Fibroblast of lung (primary cell): ENCODE data around the gene ESAM. TPM values are rescaled to one million over a fixed set of nuclear protein-coding genes. Genes with fewer than 3 reads are reported as not detected.

ENCODE experiments used
- DNase-seq, 2 donors: peaks; one replicate each; pipeline versions ENCODE4 v3.0.0 to v3.0.0-alpha.2; 2010; ENCODE audit warnings: low read depth in 2 of 2
- H2AFZ ChIP-seq: 2 replicates; pipeline ENCODE4 v1.5.1; 2012; ENCODE audit warnings: low read length, control low read depth, inconsistent platforms
- H3K27ac ChIP-seq: 2 replicates; pipeline ENCODE4 v1.5.1; 2011; ENCODE audit warnings: low read length, control low read depth; ENCODE audit not compliant: insufficient read depth
- H3K27me3 ChIP-seq: 2 replicates; pipeline ENCODE4 v1.5.1; 2011; ENCODE audit warnings: mild to moderate bottlenecking, low read length; ENCODE audit not compliant: control insufficient read depth, insufficient read depth
- H3K36me3 ChIP-seq: 2 replicates; pipeline ENCODE4 v1.5.1; 2011; ENCODE audit warnings: low read length; ENCODE audit not compliant: control insufficient read depth, insufficient read depth
- H3K4me1 ChIP-seq: 2 replicates; pipeline ENCODE4 v1.5.1; 2011; ENCODE audit warnings: low read length; ENCODE audit not compliant: control insufficient read depth, insufficient read depth; ENCODE audit errors: extremely low read depth
- H3K4me2 ChIP-seq: 2 replicates; pipeline ENCODE4 v1.5.1; 2011; ENCODE audit warnings: low read length, control low read depth; ENCODE audit not compliant: insufficient read depth; ENCODE audit errors: extremely low read depth
- H3K4me3 ChIP-seq, 4 experiments: fragments of 200-600 bp in 1 of 4; sonication (generic) in 1 of 4; replicated peaks in 1 of 4; 2 replicates each; pipeline ENCODE4 v1.5.1; 2011 to 2016; ENCODE audit warnings: low read length in 4 of 4, low read depth in 3 of 4, mild to moderate bottlenecking in 3 of 4, control low read depth in 2 of 4, inconsistent platforms in 1 of 4, mixed read lengths in 1 of 4; ENCODE audit not compliant: insufficient read depth in 1 of 4; ENCODE audit errors: control extremely low read depth in 1 of 4
- H3K79me2 ChIP-seq: 2 replicates; pipeline ENCODE4 v1.5.1; 2012; ENCODE audit warnings: mild to moderate bottlenecking, low read length, inconsistent platforms; ENCODE audit not compliant: control insufficient read depth, insufficient read depth
- H3K9ac ChIP-seq: 2 replicates; pipeline ENCODE4 v1.5.1; 2011; ENCODE audit warnings: mild to moderate bottlenecking, low read length, control low read depth; ENCODE audit not compliant: insufficient read depth
- H3K9me3 ChIP-seq: 2 replicates; pipeline ENCODE4 v1.5.1; 2012; ENCODE audit warnings: low read depth, low read length; ENCODE audit not compliant: control insufficient read depth, insufficient read depth
- H4K20me1 ChIP-seq: 2 replicates; pipeline ENCODE4 v1.5.1; 2011; ENCODE audit warnings: low read length; ENCODE audit not compliant: control insufficient read depth, insufficient read depth; ENCODE audit errors: extremely low read depth
- CTCF ChIP-seq, 2 donors: IDR thresholded peaks in 1 of 2; conservative IDR thresholded peaks in 1 of 2; 1 replicate in 1 of 2; 2 replicates in 1 of 2; pipeline ENCODE4 v1.5.1; 2011 to 2012; ENCODE audit warnings: low read length in 2 of 2, control low read depth in 1 of 2, inconsistent platforms in 1 of 2, low read depth in 1 of 2, mild to moderate bottlenecking in 1 of 2
- EZH2 ChIP-seq: IDR thresholded peaks from 2 replicates; pipeline ENCODE4 v1.5.1; 2012; ENCODE audit warnings: low read length, control low read depth, mild to moderate bottlenecking; ENCODE audit errors: missing control alignments
- polyA plus RNA-seq, 2 donors: library from polyadenylated mRNA; depleted of rRNA in 1 of 2; stranded (reverse) in 1 of 2; unstranded in 1 of 2; fragments of >200 nt; gene quantifications; 2 replicates each; pipeline ENCODE4 v1.2.1, GENCODE V29; 2011 to 2012; ENCODE audit warnings: missing spikeins in 1 of 2
- total RNA-seq: library from RNA; depleted of rRNA; stranded (reverse); fragments of >200 nt; gene quantifications from 2 replicates; pipeline ENCODE4 v1.2.1, GENCODE V29; 2014

The ESAM gene
- total and polyA plus RNA-seq, 2 donors (not counting 1 experiment from before 2014, with no cell fraction given): under 0.01 to 2.7 TPM

- H3K4me2 ChIP-seq: peak overlapping the region; percentile 93
- no peaks in the 10 kb centered on the region for H3K27me3 ChIP-seq
- H3K79me2 ChIP-seq: peaks cover 57% of the 10 kb centered on the region
- H3K36me3 ChIP-seq: no peaks in the 10 kb centered on the region
- peak overlapping the region; percentile 60 to 94 (median 88) for H3K4me3 ChIP-seq
- peak overlapping the region; percentile 99 for H3K27ac ChIP-seq
- DNase-seq: peak; percentile 72 to 83
- H3K9ac ChIP-seq: peak overlapping the region; percentile 100
- peaks cover 11% of the 10 kb centered on the region for H3K4me1 ChIP-seq
- no peaks in the 10 kb centered on the region for H3K9me3 ChIP-seq
- TF ChIP-seq EZH2 (no peak), CTCF (conservative IDR thresholded peaks at IDR 0.05 in 1 of 2, IDR thresholded peaks at IDR 0.05 in 1 of 2; ENCODE audit: low read depth in 1 of 2, low read length in 2 of 2) (no peak)
- peak overlapping the region; percentile 45 for H2AFZ ChIP-seq
- H4K20me1 ChIP-seq: peaks cover under 1% of the 10 kb centered on the region
These were observed 36.9 kb upstream of the ESAM start for GRCh38 chr11:124798991-124799347.

GRCh38 chr11:124796312-124796711, 34.2 kb upstream of the ESAM start:
- Histone ChIP-seq H2AFZ (no peak overlapping the region), H4K20me1 (peaks cover 1% of the 10 kb centered on the region), H3K9ac (no peak overlapping the region), H3K4me1 (peaks cover 8% of the 10 kb centered on the region), H3K27me3 (no peaks in the 10 kb centered on the region), H3K9me3 (no peaks in the 10 kb centered on the region), H3K79me2 (peaks cover 77% of the 10 kb centered on the region), H3K4me2 (no peak overlapping the region), H3K36me3 (no peaks in the 10 kb centered on the region), H3K27ac (no peak overlapping the region), H3K4me3 (no peak overlapping the region)
- TF ChIP-seq CTCF (conservative IDR thresholded peaks at IDR 0.05 in 1 of 2, IDR thresholded peaks at IDR 0.05 in 1 of 2; ENCODE audit: low read depth in 1 of 2, low read length in 2 of 2) (no peak), EZH2 (no peak)
- DNase-seq: no peak

GRCh38 chr11:124793466-124794278, 31.6 kb upstream of the ESAM start:
- peaks cover 3% of the 10 kb centered on the region for H3K4me1 ChIP-seq
- no peak overlapping the region for H3K4me3 ChIP-seq
- H3K27me3 ChIP-seq: no peaks in the 10 kb centered on the region
- no peak overlapping the region for H2AFZ ChIP-seq
- TF ChIP-seq CTCF (conservative IDR thresholded peaks at IDR 0.05 in 1 of 2, IDR thresholded peaks at IDR 0.05 in 1 of 2; ENCODE audit: low read depth in 1 of 2, low read length in 2 of 2) (peak; percentile 61 to 80), EZH2 (no peak)
- H3K4me2 ChIP-seq: no peak overlapping the region
- peaks cover 75% of the 10 kb centered on the region for H3K79me2 ChIP-seq
- DNase-seq: peak; percentile 35 to 62
- H3K9ac ChIP-seq: no peak overlapping the region
- no peaks in the 10 kb centered on the region for H3K36me3 ChIP-seq
- H4K20me1 ChIP-seq: peaks cover 1% of the 10 kb centered on the region
- no peak overlapping the region for H3K27ac ChIP-seq
- H3K9me3 ChIP-seq: no peaks in the 10 kb centered on the region
